HepG2 (cell line): ENCODE results near the gene KIF23. TPM values are rescaled to one million over a fixed set of nuclear protein-coding genes. Genes with fewer than 3 reads are reported as not detected.
A peak's percentile ranks its signal among the peaks of the same experiment; 100 is the strongest.

Experiments
- ATAC-seq: fragments of 200-7000 bp; cut with Tn5 transposase; 3 replicates; pipeline ENCODE4 v1.9.1; 2020; ENCODE audit warnings: mild to moderate bottlenecking, moderate library complexity
- BruUV-seq: library from RNA; stranded (reverse); fragments of 400-500 nt; replicated peaks from 2 replicates; lab custom pipeline; 2021; lab: Mats Ljungman, UMichigan
- CTCF ChIA-PET: fragments of 300-600 bp; formaldehyde crosslinking; extraction: SDS; loops from one replicate; lab custom pipeline; 2021; ENCODE audit warnings: low total read pairs, inconsistent platforms, low intra/inter-chr PET ratio; lab: Yijun Ruan, JAX
- POLR2A ChIA-PET: fragments of 350-600 bp; sonication (Branson Sonifier 250); formaldehyde crosslinking; loops from one replicate; lab custom pipeline; 2020; ENCODE audit warnings: antibody characterized with exemption, inconsistent platforms; lab: Yijun Ruan, JAX
- DNase-seq: peaks from one replicate; pipeline ENCODE4 v3.0.0-alpha.2; 2015; ENCODE audit warnings: low spot score
- FAIRE-seq: peaks from 3 replicates; lab custom pipeline; 2011; peaks lifted over from hg19 to GRCh38; lab: Jason Lieb, UNC
- H2AFZ ChIP-seq: one replicate; pipeline ENCODE4 v1.6.1; 2011; ENCODE audit warnings: low read length, inconsistent platforms
- H3K27ac ChIP-seq: fragments of 300-600 bp; 3 replicates; pipeline ENCODE4 v1.8.0; 2011; ENCODE audit warnings: mixed run types, mild to moderate bottlenecking, mixed read lengths, low read length, inconsistent platforms; ENCODE audit not compliant: insufficient read depth; ENCODE audit errors: extremely low read length
- H3K27me3 ChIP-seq, 2 experiments: fragments of 200-600 bp in 1 of 2; 2 replicates in 1 of 2; 3 replicates in 1 of 2; pipeline versions ENCODE4 v1.6.0 to v1.8.0; 2011; ENCODE audit warnings: low read length in 2 of 2, mild to moderate bottlenecking in 2 of 2, moderate library complexity in 2 of 2, inconsistent platforms in 1 of 2; ENCODE audit not compliant: insufficient read depth in 2 of 2, control insufficient read depth in 1 of 2
- H3K36me3 ChIP-seq, 2 experiments: fragments of 200-600 bp in 1 of 2; replicated peaks in 1 of 2; 2 replicates in 1 of 2; 3 replicates in 1 of 2; pipeline versions ENCODE4 v1.5.1 to v1.8.0; 2011; ENCODE audit warnings: low read length in 2 of 2, inconsistent platforms in 1 of 2; ENCODE audit not compliant: insufficient read depth in 2 of 2, control insufficient read depth in 1 of 2
- H3K4me1 ChIP-seq: 2 replicates; pipeline ENCODE4 v1.5.1; 2012; ENCODE audit warnings: low read length, inconsistent platforms; ENCODE audit not compliant: insufficient read depth
- H3K4me2 ChIP-seq: 2 replicates; pipeline ENCODE4 v1.6.0; 2011; ENCODE audit warnings: low read depth, low read length, inconsistent platforms
- H3K4me3 ChIP-seq, 3 experiments: fragments of 200-600 bp in 1 of 3; sonication (generic), shearing (Covaris generic) in 1 of 3; replicated peaks in 1 of 3; 2 replicates each; pipeline ENCODE4 v1.5.1; 2011 to 2016; ENCODE audit warnings: low read length in 3 of 3, inconsistent platforms in 2 of 3, low read depth in 2 of 3, mild to moderate bottlenecking in 2 of 3, control low read depth in 1 of 3, mixed read lengths in 1 of 3; ENCODE audit not compliant: insufficient read depth in 1 of 3
- H3K79me2 ChIP-seq: one replicate; pipeline ENCODE4 v1.6.1; 2011; ENCODE audit warnings: low read length, inconsistent platforms; ENCODE audit not compliant: insufficient read depth
- H3K9ac ChIP-seq: 2 replicates; pipeline ENCODE4 v1.6.0; 2011; ENCODE audit warnings: mild to moderate bottlenecking, low read depth, low read length, inconsistent platforms; ENCODE audit not compliant: insufficient read depth
- H3K9me3 ChIP-seq: 2 replicates; pipeline ENCODE4 v1.5.1; 2012; ENCODE audit warnings: mild to moderate bottlenecking, low read length
- H4K20me1 ChIP-seq: 2 replicates; pipeline ENCODE4 v1.6.0; 2011; ENCODE audit warnings: inconsistent platforms, mild to moderate bottlenecking, low read length, moderate library complexity; ENCODE audit not compliant: insufficient read depth
- ADNP ChIP-seq: sonication (generic); formaldehyde crosslinking; IDR thresholded peaks from 2 replicates; pipeline ENCODE4 v1.4.0; 2020; ENCODE audit warnings: missing genetic modification reagents
- CEBPB ChIP-seq: IDR thresholded peaks from 2 replicates; pipeline ENCODE4 v1.6.1; 2011; ENCODE audit warnings: low read depth, low read length, improper control_type of control experiment, borderline replicate concordance
- DR1 ChIP-seq: sonication (generic); formaldehyde crosslinking; IDR thresholded peaks from 2 replicates; pipeline ENCODE4 v1.8.0; 2021; ENCODE audit warnings: mild to moderate bottlenecking, missing genetic modification reagents, inconsistent platforms
- EEA1 ChIP-seq: sonication (generic); formaldehyde crosslinking; IDR thresholded peaks from 2 replicates; pipeline ENCODE4 v1.5.1; 2020; ENCODE audit warnings: mild to moderate bottlenecking, missing genetic modification reagents, borderline replicate concordance
- FIP1L1 ChIP-seq: fragments of 200-400 bp; formaldehyde crosslinking; IDR thresholded peaks from 2 replicates; pipeline ENCODE4 v1.6.1; 2018; ENCODE audit warnings: low read depth, mild to moderate bottlenecking, low read length, moderate library complexity, borderline replicate concordance; ENCODE audit not compliant: insufficient read depth
- KLF13 ChIP-seq: sonication (generic); formaldehyde crosslinking; IDR thresholded peaks from 2 replicates; pipeline ENCODE4 v1.4.0; 2020; ENCODE audit warnings: mild to moderate bottlenecking, missing genetic modification reagents
- NCOA1 ChIP-seq: sonication (generic); formaldehyde crosslinking; IDR thresholded peaks from 2 replicates; pipeline ENCODE4 v1.9.0; 2021; ENCODE audit warnings: missing genetic modification reagents
- PAX8 ChIP-seq: sonication (generic); formaldehyde crosslinking; IDR thresholded peaks from 2 replicates; pipeline ENCODE4 v1.8.0; 2022; ENCODE audit warnings: mild to moderate bottlenecking, missing genetic modification reagents, borderline replicate concordance
- RBM39 ChIP-seq: fragments of 200-400 bp; formaldehyde crosslinking; IDR thresholded peaks from one replicate; pipeline ENCODE4 v1.6.1; 2018; ENCODE audit warnings: antibody characterized with exemption, mild to moderate bottlenecking, low read depth, low read length; ENCODE audit not compliant: poor library complexity, severe bottlenecking
- TRAFD1 ChIP-seq: sonication (generic); formaldehyde crosslinking; IDR thresholded peaks from 2 replicates; pipeline ENCODE4 v1.5.1; 2020; ENCODE audit warnings: missing genetic modification reagents, mild to moderate bottlenecking, borderline replicate concordance
- TRIM22 ChIP-seq: fragments of 450-650 bp; IDR thresholded peaks from 2 replicates; pipeline ENCODE4 v1.6.1; 2017
- ZBTB42 ChIP-seq: sonication (generic); formaldehyde crosslinking; IDR thresholded peaks from 2 replicates; pipeline ENCODE4 v1.5.0; 2020; ENCODE audit warnings: mild to moderate bottlenecking, missing genetic modification reagents
- ZFP41 ChIP-seq: sonication (generic); formaldehyde crosslinking; IDR thresholded peaks from 2 replicates; pipeline ENCODE4 v1.4.0; 2020; ENCODE audit warnings: mild to moderate bottlenecking, missing genetic modification reagents, borderline replicate concordance
- WGBS: methylation state at CpG from one replicate; pipeline ENCODE4 v1.1.6; 2017; ENCODE audit warnings: low lambda C conversion rate; 5-methylcytosine and 5-hydroxymethylcytosine counted together
- in situ Hi-C: cut with HindIII; loops from 2 replicates; pipeline ENCODE4 v1.10.0; 2017; ENCODE audit warnings: low pct_unique_long_range_greater_than_20kb; ENCODE audit not compliant: extremely low pct_ligation_motif_present
- intact Hi-C: fragments of 100-400 bp; cut with micrococcal nuclease; formaldehyde crosslinking; loops from one replicate; pipeline ENCODE4 v1.10.0; 2022; ENCODE audit not compliant: unreplicated experiment
- polyA plus RNA-seq, 8 experiments: library from polyadenylated mRNA; depleted of rRNA in 3 of 8; stranded (reverse) in 7 of 8; unstranded in 1 of 8; fragments of >200 nt; fragmentation: Illumina TruSeq in 4 of 8; extraction: Trizol in 4 of 8; gene quantifications; 2 replicates each; pipeline versions ENCODE4 v1.2.1 to v1.2.3, GENCODE V29; 2011 to 2016; ENCODE audit warnings: low read depth in 4 of 8, missing spikeins in 1 of 8, mixed read lengths in 1 of 8; ENCODE audit not compliant: insufficient read depth in 1 of 8
- total RNA-seq, 5 experiments: library from RNA; depleted of rRNA; stranded (reverse); fragments of >200 nt; fragmentation: Illumina TruSeq; extraction: Trizol; gene quantifications; 2 replicates each; pipeline ENCODE4 v1.2.3, GENCODE V29; 2016; ENCODE audit warnings: low read depth in 1 of 5
- TF ChIP-seq, protein P1 (sequence below): sonication (generic); formaldehyde crosslinking; IDR thresholded peaks from 2 replicates; pipeline ENCODE4 v1.4.0; 2020; ENCODE audit warnings: missing genetic modification reagents, borderline replicate concordance

Gene KIF23
- total and polyA plus RNA-seq, 2 of the 13 experiments (the other 11 are each of a cell fraction or from before 2014, with no cell fraction given), result 11.3 to 38.1 TPM

- in situ Hi-C loops, result no loop called here
- FAIRE-seq, result no peak
- CTCF ChIA-PET, result no interaction called here
- no peak for ATAC-seq
- Histone ChIP-seq H3K9ac (no peak overlapping the region), H3K27me3 (no peaks in the 10 kb centered on the region), H4K20me1 (no peaks in the 10 kb centered on the region), H3K36me3 (peaks cover 13 to 58% of the 10 kb centered on the region in 2 experiments), H3K4me3 (no peak overlapping the region)
- BruUV-seq, result no TSS peak
- DNase-seq, result no peak
- no peak for TF ChIP-seq RBM39
- TF ChIP-seq EEA1 (CRISPR knock-in tag), result no peak
- no peak for TF ChIP-seq ZFP41 (CRISPR knock-in tag)
- TF ChIP-seq ADNP (CRISPR knock-in tag), result no peak
- no peak for TF ChIP-seq FIP1L1
- no peak for TF ChIP-seq NCOA1 (CRISPR knock-in tag)
- TF ChIP-seq CEBPB, result peak; percentile 54
- TF ChIP-seq, all 625 proteins: peak for 1
- no peaks in the 10 kb centered on the region for H3K79me2 ChIP-seq
- no peak overlapping the region for H3K4me2 ChIP-seq
- H3K27ac ChIP-seq, result no peak overlapping the region
- H3K4me1 ChIP-seq, result no peaks in the 10 kb centered on the region
- H2AFZ ChIP-seq, result no peak overlapping the region
- intact Hi-C loops, result no loop called here
- POLR2A ChIA-PET, result no interaction called here
- 98% methylated on average over 5 of the region's 5 CpGs for WGBS
- no peaks in the 10 kb centered on the region for H3K9me3 ChIP-seq
Observed at GRCh38 chr15:69434238-69434637, 20.1 kb downstream of the KIF23 start.

DNA sequence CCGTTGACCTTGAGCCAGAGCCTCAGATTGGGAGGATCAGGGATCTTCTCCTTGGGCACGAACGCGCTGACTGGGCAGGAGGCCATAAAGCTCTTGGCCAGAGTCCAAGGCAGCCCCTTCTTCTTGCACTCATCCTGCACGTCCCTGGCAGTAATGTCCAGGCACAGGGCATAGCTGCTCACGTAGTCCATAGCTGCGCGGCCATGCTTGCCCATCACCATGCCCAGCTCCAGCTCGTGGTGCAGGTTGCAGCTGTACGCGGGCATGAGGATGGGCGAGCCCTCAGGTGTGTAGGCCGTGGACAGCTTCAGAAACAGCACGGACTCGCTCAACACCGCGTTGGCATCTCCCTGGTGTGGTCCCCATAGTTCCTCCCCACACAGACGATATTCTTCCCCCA is 20.5 kb downstream of the KIF23 start:
- ChIA-PET CTCF (no interaction called here), POLR2A (no interaction called here)
- Histone ChIP-seq H2AFZ (no peak overlapping the region), H3K4me2 (no peak overlapping the region), H4K20me1 (no peaks in the 10 kb centered on the region), H3K27me3 (no peaks in the 10 kb centered on the region), H3K4me1 (no peaks in the 10 kb centered on the region), H3K9me3 (no peaks in the 10 kb centered on the region), H3K36me3 (peaks cover 12 to 57% of the 10 kb centered on the region in 2 experiments), H3K27ac (no peak overlapping the region), H3K4me3 (no peak overlapping the region), H3K9ac (no peak overlapping the region), H3K79me2 (no peaks in the 10 kb centered on the region)
- DNase-seq, result no peak
- intact Hi-C loops, result no loop called here
- 98% methylated on average over 11 of the region's 18 CpGs for WGBS
- FAIRE-seq, result no peak
- no TSS peak for BruUV-seq
- in situ Hi-C loops, result no loop called here
- ATAC-seq, result no peak
- TF ChIP-seq, protein P1, sequence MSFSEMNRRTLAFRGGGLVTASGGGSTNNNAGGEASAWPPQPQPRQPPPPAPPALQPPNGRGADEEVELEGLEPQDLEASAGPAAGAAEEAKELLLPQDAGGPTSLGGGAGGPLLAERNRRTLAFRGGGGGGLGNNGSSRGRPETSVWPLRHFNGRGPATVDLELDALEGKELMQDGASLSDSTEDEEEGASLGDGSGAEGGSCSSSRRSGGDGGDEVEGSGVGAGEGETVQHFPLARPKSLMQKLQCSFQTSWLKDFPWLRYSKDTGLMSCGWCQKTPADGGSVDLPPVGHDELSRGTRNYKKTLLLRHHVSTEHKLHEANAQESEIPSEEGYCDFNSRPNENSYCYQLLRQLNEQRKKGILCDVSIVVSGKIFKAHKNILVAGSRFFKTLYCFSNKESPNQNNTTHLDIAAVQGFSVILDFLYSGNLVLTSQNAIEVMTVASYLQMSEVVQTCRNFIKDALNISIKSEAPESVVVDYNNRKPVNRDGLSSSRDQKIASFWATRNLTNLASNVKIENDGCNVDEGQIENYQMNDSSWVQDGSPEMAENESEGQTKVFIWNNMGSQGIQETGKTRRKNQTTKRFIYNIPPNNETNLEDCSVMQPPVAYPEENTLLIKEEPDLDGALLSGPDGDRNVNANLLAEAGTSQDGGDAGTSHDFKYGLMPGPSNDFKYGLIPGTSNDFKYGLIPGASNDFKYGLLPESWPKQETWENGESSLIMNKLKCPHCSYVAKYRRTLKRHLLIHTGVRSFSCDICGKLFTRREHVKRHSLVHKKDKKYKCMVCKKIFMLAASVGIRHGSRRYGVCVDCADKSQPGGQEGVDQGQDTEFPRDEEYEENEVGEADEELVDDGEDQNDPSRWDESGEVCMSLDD (CRISPR knock-in tag), result no peak
- TF ChIP-seq TRIM22 (no peak), TRAFD1 (CRISPR knock-in tag) (no peak), ZBTB42 (CRISPR knock-in tag) (no peak), PAX8 (CRISPR knock-in tag) (no peak), DR1 (CRISPR knock-in tag) (no peak), KLF13 (CRISPR knock-in tag) (no peak)
